Ascending aorta (tissue), 2 donors: ENCODE data around the gene FLT3. TPM values are rescaled to one million over a fixed set of nuclear protein-coding genes. Genes with fewer than 3 reads are reported as not detected.

Experiments
- DNase-seq, 2 donors: peaks; one replicate each; pipeline ENCODE4 v3.0.0-alpha.2; 2019; ENCODE audit warnings: low spot score in 2 of 2
- H3K27ac ChIP-seq, 2 donors: fragments of 200-600 bp; sonication (generic); one replicate each; pipeline ENCODE4 v1.5.1; 2016 to 2017; ENCODE audit warnings: mild to moderate bottlenecking in 1 of 2
- H3K27me3 ChIP-seq: fragments of 200-600 bp; sonication (generic); one replicate; pipeline ENCODE4 v1.5.1; 2017
- H3K36me3 ChIP-seq, 2 donors: fragments of 200-600 bp; sonication (generic); one replicate each; pipeline ENCODE4 v1.5.1; 2016
- H3K4me1 ChIP-seq, 2 donors: fragments of 200-600 bp; sonication (generic); one replicate each; pipeline ENCODE4 v1.5.1; 2016 to 2017; ENCODE audit warnings: mild to moderate bottlenecking in 1 of 2
- H3K4me3 ChIP-seq, 2 donors: fragments of 200-600 bp; sonication (generic); one replicate each; pipeline ENCODE4 v1.5.1; 2016 to 2017; ENCODE audit warnings: mild to moderate bottlenecking in 1 of 2
- H3K9me3 ChIP-seq, 2 donors: fragments of 200-600 bp; sonication (generic); one replicate each; pipeline ENCODE4 v1.5.1; 2016
- intact Hi-C: fragments of 100-400 bp; cut with DNase I; formaldehyde crosslinking; loops from one replicate; pipeline ENCODE4 v1.15.1; 2023
- total RNA-seq: library from RNA; depleted of rRNA; stranded (reverse); fragments of >200 nt; gene quantifications from one replicate; pipeline ENCODE4 v1.1.0, GENCODE V29; 2016
- TF ChIP-seq, protein P1 (sequence below), 3 experiments: fragments of 200-600 bp in 2 of 3; fragments of 450-650 bp in 1 of 3; sonication (generic) in 2 of 3; IDR thresholded peaks; one replicate each; pipeline ENCODE4 v1.5.1; 2016 to 2019; ENCODE audit warnings: antibody characterized with exemption in 3 of 3, mild to moderate bottlenecking in 1 of 3, moderate library complexity in 1 of 3

FLT3 gene
- total RNA-seq, 1 donor from 2014 or later = not detected

DNA sequence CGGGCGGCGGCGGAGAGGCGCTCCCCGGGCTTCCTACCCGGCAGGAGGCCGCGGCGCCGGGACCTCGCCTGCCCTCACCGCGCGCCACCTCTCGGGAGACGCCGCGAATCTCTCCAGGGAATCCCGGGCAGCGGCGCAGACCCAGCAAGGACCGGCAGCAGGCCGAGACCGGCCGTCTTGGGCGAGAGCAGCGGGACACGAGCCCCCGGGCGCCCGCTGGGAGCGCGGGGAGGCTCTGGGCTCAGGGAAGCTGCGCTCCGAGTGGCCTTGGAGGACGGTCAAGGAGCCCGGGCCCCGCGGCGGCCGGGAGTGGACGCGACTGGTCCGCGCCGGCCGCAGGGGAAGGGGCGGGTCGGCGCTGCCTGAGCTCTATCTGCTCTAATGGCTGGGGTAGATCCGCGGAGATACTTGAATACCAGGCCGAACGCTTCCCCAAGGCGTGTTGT, 145.9 kb downstream of the FLT3 start:
- Histone ChIP-seq H3K27ac (no peak overlapping the region), H3K9me3 (no peaks in the 10 kb centered on the region), H3K4me1 (peaks cover 2 to 9% of the 10 kb centered on the region in 2 donors), H3K4me3 (peak overlapping the region; percentile 49 to 59), H3K36me3 (no peaks in the 10 kb centered on the region), H3K27me3 (peaks cover 14% of the 10 kb centered on the region)
- TF ChIP-seq, protein P1, sequence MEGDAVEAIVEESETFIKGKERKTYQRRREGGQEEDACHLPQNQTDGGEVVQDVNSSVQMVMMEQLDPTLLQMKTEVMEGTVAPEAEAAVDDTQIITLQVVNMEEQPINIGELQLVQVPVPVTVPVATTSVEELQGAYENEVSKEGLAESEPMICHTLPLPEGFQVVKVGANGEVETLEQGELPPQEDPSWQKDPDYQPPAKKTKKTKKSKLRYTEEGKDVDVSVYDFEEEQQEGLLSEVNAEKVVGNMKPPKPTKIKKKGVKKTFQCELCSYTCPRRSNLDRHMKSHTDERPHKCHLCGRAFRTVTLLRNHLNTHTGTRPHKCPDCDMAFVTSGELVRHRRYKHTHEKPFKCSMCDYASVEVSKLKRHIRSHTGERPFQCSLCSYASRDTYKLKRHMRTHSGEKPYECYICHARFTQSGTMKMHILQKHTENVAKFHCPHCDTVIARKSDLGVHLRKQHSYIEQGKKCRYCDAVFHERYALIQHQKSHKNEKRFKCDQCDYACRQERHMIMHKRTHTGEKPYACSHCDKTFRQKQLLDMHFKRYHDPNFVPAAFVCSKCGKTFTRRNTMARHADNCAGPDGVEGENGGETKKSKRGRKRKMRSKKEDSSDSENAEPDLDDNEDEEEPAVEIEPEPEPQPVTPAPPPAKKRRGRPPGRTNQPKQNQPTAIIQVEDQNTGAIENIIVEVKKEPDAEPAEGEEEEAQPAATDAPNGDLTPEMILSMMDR (IDR thresholded peaks at IDR 0.05) = no peak
- intact Hi-C loops = no loop called here
- no peak for DNase-seq

- DNase-seq = peak in 1 of 2 donors; percentile 78
- H3K27me3 ChIP-seq = peaks cover 10% of the 10 kb centered on the region
- TF ChIP-seq, protein P1 (IDR thresholded peaks at IDR 0.05) = peak; percentile 75 to 84 (median 78)
Measured at GRCh38 chr13:27953676-27954405, 146.5 kb downstream of the FLT3 start.

More at GRCh38 chr13:27953676-27954405, 146.5 kb downstream of the FLT3 start:
- intact Hi-C loops = no loop called here
- no peaks in the 10 kb centered on the region for H3K36me3 ChIP-seq
- no peaks in the 10 kb centered on the region for H3K9me3 ChIP-seq
- H3K27ac ChIP-seq = no peak overlapping the region
- H3K4me3 ChIP-seq = peak overlapping the region; percentile 49 to 59
- H3K4me1 ChIP-seq = peaks cover 2 to 9% of the 10 kb centered on the region in 2 donors

Other genes starting within 250 kb of the FLT3 start
- not detected for gene PDX1, start 180.6 kb downstream of the FLT3 start, total RNA-seq
- gene CDX2, start 131.3 kb downstream of the FLT3 start, total RNA-seq = not detected
- not detected for gene URAD, start 111.9 kb downstream of the FLT3 start, total RNA-seq
- 34.5 TPM for gene PAN3, start 38.0 kb upstream of the FLT3 start, total RNA-seq